SU-DHL-6 (cell line): ENCODE measurements around the gene LCP1.

Experiments used
- CTCF ChIP-seq: fragments of 200-600 bp; sonication (generic); IDR thresholded peaks from one replicate; pipeline ENCODE4 v1.5.1; 2017; ENCODE audit warnings: antibody characterized with exemption, mild to moderate bottlenecking, low read length, moderate library complexity; ENCODE audit not compliant: insufficient read depth, poor library complexity, severe bottlenecking
- EZH2phosphoT487 ChIP-seq: fragments of 200-600 bp; sonication (generic), shearing (Covaris generic); conservative IDR thresholded peaks from 2 replicates; pipeline ENCODE4 v1.6.1; 2018; ENCODE audit warnings: mild to moderate bottlenecking, antibody characterized with exemption, low read length, moderate library complexity, mixed read lengths

GRCh38 chr13:46097015-46097414, 85.0 kb downstream of the LCP1 start:
- TF ChIP-seq CTCF (no peak), EZH2phosphoT487 (no peak)
